ENCODE results near the gene ZNF655.

DNA sequence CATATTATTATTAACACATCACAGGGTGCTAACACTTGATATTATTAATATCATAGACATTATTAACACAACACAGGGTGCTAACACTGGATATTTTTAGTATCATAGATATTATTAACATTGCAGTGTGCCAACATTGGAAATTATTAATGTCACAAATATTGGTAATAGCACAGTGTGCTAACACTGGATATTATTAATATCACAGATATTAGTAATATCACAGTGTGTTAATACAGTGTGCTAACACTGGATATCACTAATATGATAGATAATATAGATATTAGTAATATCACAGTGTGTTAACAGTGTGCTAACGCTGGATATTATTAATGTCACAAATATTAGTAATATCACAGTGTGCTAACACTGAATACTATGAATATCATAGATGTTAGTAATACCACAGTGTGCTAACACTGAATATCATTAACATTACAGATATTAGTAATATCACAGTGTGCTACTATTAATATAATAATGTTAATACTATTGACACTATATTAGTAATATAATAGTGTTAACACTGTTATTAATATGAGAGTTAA is 38.0 kb downstream of the ZNF655 start:
- TF ChIP-seq, protein P1, sequence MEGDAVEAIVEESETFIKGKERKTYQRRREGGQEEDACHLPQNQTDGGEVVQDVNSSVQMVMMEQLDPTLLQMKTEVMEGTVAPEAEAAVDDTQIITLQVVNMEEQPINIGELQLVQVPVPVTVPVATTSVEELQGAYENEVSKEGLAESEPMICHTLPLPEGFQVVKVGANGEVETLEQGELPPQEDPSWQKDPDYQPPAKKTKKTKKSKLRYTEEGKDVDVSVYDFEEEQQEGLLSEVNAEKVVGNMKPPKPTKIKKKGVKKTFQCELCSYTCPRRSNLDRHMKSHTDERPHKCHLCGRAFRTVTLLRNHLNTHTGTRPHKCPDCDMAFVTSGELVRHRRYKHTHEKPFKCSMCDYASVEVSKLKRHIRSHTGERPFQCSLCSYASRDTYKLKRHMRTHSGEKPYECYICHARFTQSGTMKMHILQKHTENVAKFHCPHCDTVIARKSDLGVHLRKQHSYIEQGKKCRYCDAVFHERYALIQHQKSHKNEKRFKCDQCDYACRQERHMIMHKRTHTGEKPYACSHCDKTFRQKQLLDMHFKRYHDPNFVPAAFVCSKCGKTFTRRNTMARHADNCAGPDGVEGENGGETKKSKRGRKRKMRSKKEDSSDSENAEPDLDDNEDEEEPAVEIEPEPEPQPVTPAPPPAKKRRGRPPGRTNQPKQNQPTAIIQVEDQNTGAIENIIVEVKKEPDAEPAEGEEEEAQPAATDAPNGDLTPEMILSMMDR (IDR thresholded peaks at IDR 0.05), result no peak
- TF ChIP-seq POLR2A (IDR thresholded peaks at IDR 0.05), result no peak

All from lower leg skin (tissue), 3 donors.